Type B pancreatic cell (in vitro differentiated cells): Measurements from ENCODE around the gene SH3RF2. TPM values are rescaled to one million over a fixed set of nuclear protein-coding genes. Genes with fewer than 3 reads are reported as not detected.

ENCODE experiments used
- DNase-seq: peaks from one replicate; pipeline ENCODE4 v3.0.0; 2021; ENCODE audit warnings: mixed read lengths; ENCODE audit not compliant: unreplicated experiment; ENCODE audit errors: extremely low spot score
- H3K27ac Mint-ChIP-seq: 2 replicates; pipeline ENCODE4 v1.8.0; 2021; ENCODE audit warnings: mild to moderate bottlenecking, mixed read lengths
- H3K27me3 Mint-ChIP-seq: 2 replicates; pipeline ENCODE4 v1.8.0; 2021; ENCODE audit warnings: mixed read lengths
- H3K36me3 Mint-ChIP-seq: 2 replicates; pipeline ENCODE4 v1.8.0; 2021; ENCODE audit warnings: mixed read lengths
- H3K4me1 Mint-ChIP-seq: one replicate; pipeline ENCODE4 v1.8.0; 2021; ENCODE audit warnings: mixed read lengths; ENCODE audit not compliant: unreplicated experiment
- H3K4me3 Mint-ChIP-seq: 2 replicates; pipeline ENCODE4 v1.8.0; 2021; ENCODE audit warnings: mild to moderate bottlenecking, mixed read lengths
- H3K9me3 Mint-ChIP-seq: 2 replicates; pipeline ENCODE4 v1.8.0; 2021; ENCODE audit warnings: mixed read lengths
- CTCF ChIP-seq: fragments of 200-600 bp; sonication (generic); conservative IDR thresholded peaks from 2 replicates; pipeline ENCODE4 v1.5.0; 2021; ENCODE audit warnings: antibody characterized with exemption, mild to moderate bottlenecking
- total RNA-seq: library from RNA; stranded (reverse); gene quantifications from 2 replicates; pipeline ENCODE4 v1.2.1, GENCODE V29; 2021; ENCODE audit warnings: low replicate concordance

Gene SH3RF2
- total RNA-seq, 1 donor from 2014 or later, result 11.2 TPM

- H3K4me3 Mint-ChIP-seq, result no peak overlapping the region
- TF ChIP-seq CTCF, result no peak
- no peaks in the 10 kb centered on the region for H3K9me3 Mint-ChIP-seq
- H3K36me3 Mint-ChIP-seq, result peaks cover 4% of the 10 kb centered on the region
- no peak for DNase-seq
- no peaks in the 10 kb centered on the region for H3K27me3 Mint-ChIP-seq
- no peak overlapping the region for H3K27ac Mint-ChIP-seq
- peaks cover 41% of the 10 kb centered on the region for H3K4me1 Mint-ChIP-seq
These were observed 8.0 kb downstream of the SH3RF2 start for GRCh38 chr5:145944328-145944727.

GRCh38 chr5:145945620-145946111, 9.3 kb downstream of the SH3RF2 start:
- no peaks in the 10 kb centered on the region for H3K9me3 Mint-ChIP-seq
- peaks cover 43% of the 10 kb centered on the region for H3K4me1 Mint-ChIP-seq
- H3K27ac Mint-ChIP-seq, result peak overlapping the region; percentile 43
- H3K27me3 Mint-ChIP-seq, result no peaks in the 10 kb centered on the region
- peaks cover 4% of the 10 kb centered on the region for H3K36me3 Mint-ChIP-seq
- no peak overlapping the region for H3K4me3 Mint-ChIP-seq
- DNase-seq, result no peak
- no peak for TF ChIP-seq CTCF

GRCh38 chr5:145946112-145946861, 9.9 kb downstream of the SH3RF2 start:
- H3K9me3 Mint-ChIP-seq, result no peaks in the 10 kb centered on the region
- H3K27ac Mint-ChIP-seq, result peak overlapping the region; percentile 43
- H3K27me3 Mint-ChIP-seq, result no peaks in the 10 kb centered on the region
- H3K4me3 Mint-ChIP-seq, result peak overlapping the region; percentile 34
- H3K4me1 Mint-ChIP-seq, result peaks cover 42% of the 10 kb centered on the region
- TF ChIP-seq CTCF, result no peak
- peaks cover 4% of the 10 kb centered on the region for H3K36me3 Mint-ChIP-seq
- no peak for DNase-seq

GRCh38 chr5:145947581-145947980, 11.2 kb downstream of the SH3RF2 start:
- Mint-ChIP-seq H3K27ac (no peak overlapping the region), H3K27me3 (no peaks in the 10 kb centered on the region), H3K4me3 (no peak overlapping the region), H3K36me3 (peaks cover 4% of the 10 kb centered on the region), H3K4me1 (peaks cover 32% of the 10 kb centered on the region), H3K9me3 (no peaks in the 10 kb centered on the region)
- DNase-seq, result no peak
- TF ChIP-seq CTCF, result no peak

GRCh38 chr5:145948047-145948446, 11.7 kb downstream of the SH3RF2 start:
- H3K27ac Mint-ChIP-seq, result no peak overlapping the region
- no peaks in the 10 kb centered on the region for H3K27me3 Mint-ChIP-seq
- no peak overlapping the region for H3K4me3 Mint-ChIP-seq
- H3K4me1 Mint-ChIP-seq, result peaks cover 32% of the 10 kb centered on the region
- no peaks in the 10 kb centered on the region for H3K9me3 Mint-ChIP-seq
- no peak for TF ChIP-seq CTCF
- DNase-seq, result no peak
- peaks cover 4% of the 10 kb centered on the region for H3K36me3 Mint-ChIP-seq
